NB4 (cell line): Measurements from ENCODE around the gene HIRA.

Source experiments
- DNase-seq: peaks from one replicate; pipeline ENCODE4 v3.0.0; 2010; ENCODE audit warnings: low read depth
- H3K4me3 ChIP-seq: one replicate; pipeline ENCODE4 v1.5.1; 2011; ENCODE audit warnings: mild to moderate bottlenecking, low read depth, low read length, moderate library complexity
- MYC ChIP-seq: IDR thresholded peaks from 2 replicates; pipeline ENCODE4 v1.6.1; 2011; ENCODE audit warnings: low read depth, low read length
- POLR2A ChIP-seq: IDR thresholded peaks from 2 replicates; pipeline ENCODE4 v1.6.1; 2011; ENCODE audit warnings: mild to moderate bottlenecking; ENCODE audit not compliant: insufficient read length; ENCODE audit errors: extremely low read depth
- TF ChIP-seq, protein P1 (sequence below): IDR thresholded peaks from one replicate; pipeline ENCODE4 v1.5.1; 2012; ENCODE audit warnings: low read depth, low read length
- TF ChIP-seq, protein P2 (sequence below): IDR thresholded peaks from 2 replicates; pipeline ENCODE4 v1.6.1; 2011; ENCODE audit warnings: low read depth, low read length

HIRA gene

DNA sequence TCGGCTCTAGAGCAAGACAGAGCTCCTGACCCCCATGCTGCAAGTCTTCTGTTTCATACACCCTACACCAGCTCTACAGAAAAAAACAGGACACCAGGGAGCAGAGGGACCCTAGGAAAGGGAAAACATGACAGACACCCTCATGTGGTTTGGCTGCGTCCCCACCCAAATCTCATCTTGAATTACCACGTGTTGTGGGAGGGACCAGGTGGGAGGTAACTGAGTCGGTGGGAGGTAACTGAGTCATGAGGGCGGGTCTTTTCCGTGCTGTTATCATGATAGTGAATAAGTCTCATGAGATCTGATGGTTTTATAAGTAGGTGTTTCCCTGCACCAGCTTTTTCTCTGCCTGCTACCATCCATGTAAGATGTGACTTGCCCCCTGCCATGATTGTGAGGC lies 22.6 kb upstream of the HIRA start:
- TF ChIP-seq POLR2A (no peak), MYC (no peak)
- TF ChIP-seq, protein P1, sequence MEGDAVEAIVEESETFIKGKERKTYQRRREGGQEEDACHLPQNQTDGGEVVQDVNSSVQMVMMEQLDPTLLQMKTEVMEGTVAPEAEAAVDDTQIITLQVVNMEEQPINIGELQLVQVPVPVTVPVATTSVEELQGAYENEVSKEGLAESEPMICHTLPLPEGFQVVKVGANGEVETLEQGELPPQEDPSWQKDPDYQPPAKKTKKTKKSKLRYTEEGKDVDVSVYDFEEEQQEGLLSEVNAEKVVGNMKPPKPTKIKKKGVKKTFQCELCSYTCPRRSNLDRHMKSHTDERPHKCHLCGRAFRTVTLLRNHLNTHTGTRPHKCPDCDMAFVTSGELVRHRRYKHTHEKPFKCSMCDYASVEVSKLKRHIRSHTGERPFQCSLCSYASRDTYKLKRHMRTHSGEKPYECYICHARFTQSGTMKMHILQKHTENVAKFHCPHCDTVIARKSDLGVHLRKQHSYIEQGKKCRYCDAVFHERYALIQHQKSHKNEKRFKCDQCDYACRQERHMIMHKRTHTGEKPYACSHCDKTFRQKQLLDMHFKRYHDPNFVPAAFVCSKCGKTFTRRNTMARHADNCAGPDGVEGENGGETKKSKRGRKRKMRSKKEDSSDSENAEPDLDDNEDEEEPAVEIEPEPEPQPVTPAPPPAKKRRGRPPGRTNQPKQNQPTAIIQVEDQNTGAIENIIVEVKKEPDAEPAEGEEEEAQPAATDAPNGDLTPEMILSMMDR = no peak
- TF ChIP-seq, protein P2, sequence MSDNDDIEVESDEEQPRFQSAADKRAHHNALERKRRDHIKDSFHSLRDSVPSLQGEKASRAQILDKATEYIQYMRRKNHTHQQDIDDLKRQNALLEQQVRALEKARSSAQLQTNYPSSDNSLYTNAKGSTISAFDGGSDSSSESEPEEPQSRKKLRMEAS = no peak
- no peak overlapping the region for H3K4me3 ChIP-seq
- DNase-seq = no peak

DNA sequence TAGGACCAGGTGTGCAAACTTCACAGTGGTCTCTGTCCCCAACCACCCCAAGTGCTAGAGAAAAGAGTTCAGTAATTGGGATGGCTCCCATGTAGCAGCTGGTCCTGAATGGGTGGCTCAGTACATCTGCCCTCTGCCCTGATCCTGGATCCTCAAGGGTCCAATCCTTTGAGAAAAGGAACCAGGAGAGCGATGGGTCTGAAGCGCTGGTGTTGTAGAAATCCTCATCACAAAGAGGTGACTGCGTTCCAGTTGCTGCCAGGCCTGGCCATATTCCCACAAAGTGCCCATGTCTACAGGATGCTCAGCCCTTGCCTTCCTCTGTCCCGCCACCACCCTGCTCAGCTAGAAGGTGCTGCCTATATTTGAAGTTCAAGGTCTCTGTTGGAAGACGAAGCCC lies 22.2 kb upstream of the HIRA start:
- TF ChIP-seq POLR2A (no peak), MYC (no peak)
- TF ChIP-seq, protein P1 = no peak
- TF ChIP-seq, protein P2 = no peak
- no peak for DNase-seq
- no peak overlapping the region for H3K4me3 ChIP-seq

DNA sequence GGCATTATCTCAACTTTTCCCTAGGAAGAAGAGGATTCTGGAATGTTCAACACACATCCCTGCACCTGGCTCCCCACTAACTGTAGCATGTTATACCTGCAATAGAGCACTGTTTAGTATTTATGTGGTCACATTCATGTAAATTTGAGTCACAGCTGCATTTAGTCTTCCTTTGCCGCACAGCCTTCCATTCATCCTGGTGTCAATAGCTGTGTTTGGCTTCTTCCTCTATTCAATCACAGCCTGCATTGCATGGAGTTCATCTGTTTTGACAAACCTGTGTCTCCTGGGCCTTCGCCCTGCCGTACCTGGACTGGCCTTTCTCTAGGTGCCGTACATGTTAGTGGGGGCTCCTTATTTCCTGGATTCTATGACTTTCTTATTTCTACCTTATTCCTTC lies 20.0 kb upstream of the HIRA start:
- DNase-seq = no peak
- TF ChIP-seq POLR2A = no peak
- TF ChIP-seq, protein P1 = no peak
- no peak for TF ChIP-seq MYC
- TF ChIP-seq, protein P2 = no peak
- no peak overlapping the region for H3K4me3 ChIP-seq

DNA sequence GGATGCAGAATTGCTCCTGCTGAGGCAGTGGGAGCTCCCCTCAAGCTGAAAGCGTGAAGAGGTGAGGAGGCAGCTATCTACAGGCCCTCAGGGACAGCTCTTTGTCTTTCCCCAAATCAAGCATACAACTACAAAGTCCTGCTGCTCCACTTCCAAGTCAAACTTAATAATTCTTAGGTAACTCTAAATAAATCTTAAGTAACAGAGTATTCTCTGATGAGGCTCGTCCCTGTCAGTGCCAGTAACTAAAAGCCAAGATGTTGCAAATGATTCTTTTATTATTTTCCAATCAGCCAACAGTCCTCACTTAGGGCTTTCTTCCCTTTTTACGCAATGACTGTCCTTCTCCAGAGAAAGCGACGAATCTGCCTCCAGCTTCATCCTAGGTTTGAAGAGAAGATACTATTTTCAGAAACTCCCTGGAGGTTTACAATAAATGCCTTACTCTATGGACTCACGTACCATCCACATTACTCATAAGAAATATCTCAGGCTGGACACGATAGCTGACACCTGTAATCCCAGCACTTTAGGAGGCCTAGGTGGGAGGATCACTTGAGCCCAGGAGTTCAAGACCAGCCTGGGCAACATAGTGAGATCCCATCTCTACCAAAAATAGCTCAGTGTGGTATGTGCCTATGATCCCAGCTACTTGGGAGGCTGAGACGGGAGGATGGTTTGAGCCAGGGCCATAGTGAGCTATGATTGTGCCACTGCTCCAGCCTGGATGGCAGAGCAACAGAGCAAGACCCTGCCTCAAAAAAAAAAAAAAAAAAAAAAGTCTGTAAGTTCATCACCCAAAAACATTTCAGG lies 19.0 kb upstream of the HIRA start:
- DNase-seq = no peak
- TF ChIP-seq, protein P2 = no peak
- TF ChIP-seq MYC (no peak), POLR2A (no peak)
- TF ChIP-seq, protein P1 = no peak
- no peak overlapping the region for H3K4me3 ChIP-seq

DNA sequence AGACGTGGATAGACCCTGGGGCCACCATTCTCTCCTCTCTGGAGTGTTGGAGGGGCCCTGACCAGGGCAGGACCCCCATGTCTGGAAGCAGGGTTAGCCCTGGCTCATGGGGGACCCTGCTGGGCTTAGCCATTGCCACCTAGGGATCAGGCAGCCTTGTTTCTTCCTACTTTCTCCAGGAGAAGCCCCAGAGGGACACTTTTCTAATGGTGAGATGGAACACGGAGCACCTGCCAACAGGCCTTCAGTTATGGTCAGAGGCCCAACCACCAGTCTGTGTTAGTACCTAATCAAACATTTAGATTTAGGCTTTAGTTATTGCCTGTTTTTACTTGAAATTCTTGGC lies 17.9 kb upstream of the HIRA start:
- no peak for DNase-seq
- TF ChIP-seq, protein P2 = no peak
- TF ChIP-seq, protein P1 = no peak
- TF ChIP-seq POLR2A (no peak), MYC (no peak)
- H3K4me3 ChIP-seq = no peak overlapping the region
